ENCODE data around the gene YTHDF1.

DNA sequence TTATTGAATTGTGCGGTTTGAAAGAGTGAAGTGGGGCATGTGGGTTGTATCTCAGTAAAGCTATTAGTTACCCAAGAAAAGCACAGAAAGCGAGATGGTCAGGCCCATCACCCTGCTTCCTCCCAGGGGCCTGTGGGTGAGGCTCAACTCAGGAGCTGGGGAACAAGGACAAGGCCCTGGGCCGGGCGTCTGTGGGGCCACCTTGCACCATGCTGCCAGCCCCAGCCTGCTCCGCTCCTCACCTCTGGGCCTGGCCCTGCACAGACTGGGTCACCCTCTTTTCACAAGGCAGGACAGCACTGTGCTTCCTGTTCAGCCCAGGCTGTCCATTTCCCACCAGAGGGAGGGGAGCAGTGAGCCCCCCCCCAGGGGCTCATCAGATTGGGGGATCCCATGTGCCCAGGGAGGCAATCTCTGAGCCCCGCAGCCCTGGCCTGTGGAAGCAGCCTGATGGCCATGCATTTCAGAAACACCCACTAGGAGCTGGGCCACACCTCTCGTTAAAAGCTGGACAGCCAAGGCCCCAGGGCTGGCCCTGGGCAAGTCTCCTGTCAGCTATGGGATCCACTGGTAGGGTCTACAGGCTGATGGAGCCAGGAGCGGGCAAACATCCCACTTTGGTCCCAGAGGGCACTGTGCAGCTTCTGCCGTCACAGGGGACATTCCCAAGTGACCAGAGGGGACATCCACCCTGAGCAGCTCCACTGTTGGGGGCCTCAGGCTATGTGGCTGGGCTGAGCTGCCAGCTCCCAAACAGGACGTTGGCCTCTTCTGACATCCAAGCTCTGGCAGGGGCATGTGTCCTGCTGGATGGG, 55.9 kb downstream of the YTHDF1 start:
- TF ChIP-seq ZNF274 (IDR thresholded peaks at IDR 0.05; ENCODE audit: low read depth, low read length) (no peak), YY1 (IDR thresholded peaks at IDR 0.05; ENCODE audit: insufficient read depth, insufficient read length) (no peak), SUZ12 (IDR thresholded peaks at IDR 0.05; ENCODE audit: extremely low read depth, insufficient read depth, insufficient read length) (no peak)

All from NT2/D1 (cell line).